Hematopoietic multipotent progenitor cell treated with erythropoietin and hydrocortisone succinate and interleukin-3 and kit ligand, for 17 days (in vitro differentiated cells): ENCODE measurements around the gene TMPRSS4.

Experiments
- DNase-seq: peaks from one replicate; pipeline ENCODE4 v3.0.0-alpha.2; 2015; ENCODE audit warnings: low spot score

Gene TMPRSS4

DNA sequence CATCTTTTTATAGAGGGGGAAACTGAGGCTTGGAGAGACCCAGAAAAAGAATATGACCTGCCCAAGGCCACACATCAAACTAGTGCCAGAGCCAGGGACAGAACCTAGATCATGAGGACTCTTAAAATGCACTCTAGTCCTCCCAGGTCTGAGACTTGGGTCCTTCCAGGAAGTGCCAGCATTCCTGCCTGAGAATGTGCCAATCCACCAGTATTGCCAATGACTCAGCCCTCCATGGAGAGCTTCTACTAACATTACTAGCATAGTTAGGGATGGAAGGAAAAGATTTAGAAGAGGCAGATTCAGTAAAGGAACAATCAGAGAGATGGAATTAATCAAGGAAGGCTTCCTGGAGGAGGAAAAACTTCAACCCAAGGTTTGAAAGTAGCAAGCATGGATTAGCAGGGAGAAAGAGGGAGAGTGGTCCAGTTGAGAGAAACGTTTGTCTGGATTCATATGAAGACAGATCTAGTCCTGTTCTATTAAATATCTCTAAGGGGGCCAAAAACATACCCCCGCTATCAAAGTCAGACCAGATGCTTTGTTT lies 30.0 kb downstream of the TMPRSS4 start:
- DNase-seq = no peak

DNA sequence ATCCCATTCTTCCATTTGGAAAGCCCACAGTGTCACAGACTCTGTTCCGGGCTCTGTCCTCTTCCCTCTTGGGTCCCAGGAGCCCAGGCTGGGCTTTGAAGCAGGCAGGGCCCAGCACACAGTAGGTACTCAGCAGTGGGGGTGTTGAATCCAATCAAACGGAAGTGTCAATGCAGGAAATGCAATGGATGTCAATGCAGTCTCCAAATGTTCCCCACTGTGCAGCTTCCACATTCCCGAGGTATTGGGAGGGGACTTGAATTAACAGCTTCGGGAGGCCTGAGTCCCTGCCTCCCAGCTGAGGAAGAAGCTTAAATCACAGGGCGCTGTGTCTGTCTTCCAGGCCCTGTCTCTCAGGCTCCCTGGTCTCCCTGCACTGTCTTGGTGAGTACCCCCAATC lies 31.6 kb downstream of the TMPRSS4 start:
- DNase-seq = no peak

DNA sequence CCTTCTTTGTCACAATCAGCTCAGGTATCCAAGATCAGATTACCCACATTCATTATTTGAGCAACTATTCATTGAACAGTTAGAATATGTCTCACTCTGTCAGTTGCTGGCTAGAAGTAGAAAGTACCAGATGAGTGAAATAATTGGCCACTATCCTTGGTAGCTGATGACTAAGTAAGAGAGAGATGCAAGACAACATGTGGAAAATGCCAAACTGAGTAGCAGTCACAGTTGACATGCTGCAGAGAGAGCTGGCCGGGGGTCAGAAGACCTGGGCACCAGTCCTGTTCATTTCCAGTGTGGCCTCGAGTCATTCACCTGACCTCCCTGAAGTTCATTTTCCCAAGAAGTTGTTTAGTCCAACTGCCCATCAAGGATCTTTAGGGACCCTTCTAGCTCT lies 32.4 kb downstream of the TMPRSS4 start:
- no peak for DNase-seq

DNA sequence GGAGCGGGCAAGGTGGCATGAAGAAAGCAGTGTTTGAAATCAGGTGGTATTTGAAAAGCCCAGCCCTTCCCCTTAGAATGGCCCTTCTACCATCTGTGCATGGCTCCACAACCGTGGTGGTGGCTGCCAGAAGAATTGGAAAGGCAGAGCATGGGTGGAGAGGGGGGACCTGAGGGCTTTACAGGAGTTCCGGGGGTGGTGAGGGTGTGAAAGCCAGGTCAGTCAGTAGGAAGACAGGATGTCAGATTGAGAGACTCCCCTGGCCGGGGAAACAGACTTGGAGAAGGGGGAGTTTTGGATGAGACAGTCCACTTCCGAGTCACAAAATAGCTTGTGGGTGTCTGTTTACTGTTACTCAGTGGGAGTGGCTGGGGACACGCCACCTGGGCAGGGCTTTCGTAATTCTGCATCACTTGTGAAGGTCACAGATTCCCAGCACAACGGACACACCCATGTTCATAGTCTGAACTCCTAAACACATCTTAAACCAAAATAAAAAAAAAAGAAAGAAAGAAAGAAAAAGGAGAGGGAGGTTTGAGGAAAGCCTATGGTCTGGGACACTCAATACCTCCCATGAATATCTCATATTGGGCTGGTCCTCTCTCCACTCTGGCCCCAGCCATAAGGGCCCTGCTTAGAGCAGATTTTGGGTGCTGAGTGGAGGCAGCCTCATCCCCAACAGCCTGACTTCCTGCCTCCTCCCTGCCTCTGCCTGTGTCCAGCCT lies 34.3 kb downstream of the TMPRSS4 start:
- DNase-seq = no peak

DNA sequence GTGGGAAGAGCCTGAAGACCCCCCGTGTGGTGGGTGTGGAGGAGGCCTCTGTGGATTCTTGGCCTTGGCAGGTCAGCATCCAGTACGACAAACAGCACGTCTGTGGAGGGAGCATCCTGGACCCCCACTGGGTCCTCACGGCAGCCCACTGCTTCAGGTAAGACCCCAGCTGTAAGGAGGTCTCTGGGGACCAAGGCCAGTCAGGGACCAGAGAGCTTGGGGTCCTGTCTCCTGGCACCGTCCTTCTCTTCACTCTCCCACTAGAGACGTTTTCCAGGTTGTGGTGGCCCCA lies 34.8 kb downstream of the TMPRSS4 start:
- no peak for DNase-seq

DNA sequence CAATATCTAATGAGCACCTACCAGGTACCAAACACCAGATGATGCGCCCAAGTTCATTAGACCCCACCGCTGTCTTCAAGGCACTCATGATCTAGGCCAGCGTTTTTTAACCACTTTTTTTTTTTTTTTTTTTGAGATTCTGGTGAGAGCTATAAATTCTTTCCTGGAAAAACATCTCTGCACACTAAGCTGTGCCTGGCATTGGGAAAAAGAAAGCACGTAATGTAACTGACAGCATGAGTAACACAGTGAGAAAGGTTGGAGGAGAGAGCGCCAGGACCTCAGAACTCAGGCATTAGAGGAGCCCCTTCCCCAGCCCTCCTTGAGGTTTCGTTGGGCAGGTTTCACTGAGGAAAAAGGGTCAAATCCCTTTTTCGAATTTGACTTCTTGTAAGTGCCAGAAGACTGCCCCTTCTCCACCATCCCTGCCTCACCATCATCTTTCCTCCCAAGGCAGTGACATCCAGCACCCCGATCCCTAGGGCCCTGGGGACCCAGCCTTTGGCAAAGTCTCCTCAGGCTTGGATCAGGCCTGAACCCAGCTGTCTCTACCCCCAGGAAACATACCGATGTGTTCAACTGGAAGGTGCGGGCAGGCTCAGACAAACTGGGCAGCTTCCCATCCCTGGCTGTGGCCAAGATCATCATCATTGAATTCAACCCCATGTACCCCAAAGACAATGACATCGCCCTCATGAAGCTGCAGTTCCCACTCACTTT lies 36.0 kb downstream of the TMPRSS4 start:
- DNase-seq = no peak

DNA sequence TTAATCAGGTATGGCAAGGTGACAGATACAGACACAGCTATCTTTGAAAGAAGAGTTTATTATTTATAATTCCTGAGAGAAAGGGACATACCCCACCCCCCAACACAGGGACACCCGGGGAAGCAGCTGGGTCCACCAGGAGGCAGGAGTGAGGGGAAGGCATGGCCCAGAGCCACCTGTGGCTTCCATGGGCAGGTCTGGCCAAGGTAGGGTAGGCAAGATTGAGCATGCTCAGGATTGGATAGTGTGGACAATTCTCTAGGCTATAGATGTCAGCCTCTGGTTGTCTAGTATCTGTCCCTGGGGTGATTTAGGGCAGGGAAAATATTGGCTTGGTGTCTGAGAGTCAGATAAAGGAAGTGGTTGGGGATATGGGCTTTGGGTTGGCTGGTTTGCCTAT lies 37.4 kb downstream of the TMPRSS4 start:
- no peak for DNase-seq

DNA sequence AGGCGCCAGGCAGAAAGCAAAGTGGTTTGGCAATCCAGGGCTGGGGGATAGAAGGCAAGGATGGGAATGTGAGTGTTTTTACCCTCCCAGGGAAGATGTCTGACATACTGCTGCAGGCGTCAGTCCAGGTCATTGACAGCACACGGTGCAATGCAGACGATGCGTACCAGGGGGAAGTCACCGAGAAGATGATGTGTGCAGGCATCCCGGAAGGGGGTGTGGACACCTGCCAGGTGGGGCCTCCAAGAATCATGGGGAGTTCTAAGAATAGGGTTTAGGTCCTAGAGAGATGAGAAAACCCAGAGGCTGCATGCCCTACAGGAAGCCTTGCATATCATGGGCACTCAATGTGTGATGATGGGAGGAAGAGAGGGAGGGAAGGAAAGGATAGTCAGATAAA lies 38.2 kb downstream of the TMPRSS4 start:
- no peak for DNase-seq

DNA sequence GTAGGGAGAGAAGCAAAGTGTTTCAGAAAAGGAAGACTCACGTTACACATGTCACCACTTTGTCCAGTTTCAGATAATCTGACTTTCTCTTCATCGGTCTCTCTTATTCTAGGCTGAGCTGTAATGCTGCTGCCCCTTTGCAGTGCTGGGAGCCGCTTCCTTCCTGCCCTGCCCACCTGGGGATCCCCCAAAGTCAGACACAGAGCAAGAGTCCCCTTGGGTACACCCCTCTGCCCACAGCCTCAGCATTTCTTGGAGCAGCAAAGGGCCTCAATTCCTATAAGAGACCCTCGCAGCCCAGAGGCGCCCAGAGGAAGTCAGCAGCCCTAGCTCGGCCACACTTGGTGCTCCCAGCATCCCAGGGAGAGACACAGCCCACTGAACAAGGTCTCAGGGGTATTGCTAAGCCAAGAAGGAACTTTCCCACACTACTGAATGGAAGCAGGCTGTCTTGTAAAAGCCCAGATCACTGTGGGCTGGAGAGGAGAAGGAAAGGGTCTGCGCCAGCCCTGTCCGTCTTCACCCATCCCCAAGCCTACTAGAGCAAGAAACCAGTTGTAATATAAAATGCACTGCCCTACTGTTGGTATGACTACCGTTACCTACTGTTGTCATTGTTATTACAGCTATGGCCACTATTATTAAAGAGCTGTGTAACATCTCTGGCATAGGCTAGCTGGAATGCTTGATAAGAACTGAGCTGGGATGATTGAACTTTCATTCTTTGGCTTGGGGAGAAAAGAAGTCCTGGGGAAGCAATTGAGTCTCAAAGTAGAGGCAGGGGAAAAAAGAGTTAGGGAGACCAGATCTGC lies 41.1 kb downstream of the TMPRSS4 start:
- no peak for DNase-seq

DNA sequence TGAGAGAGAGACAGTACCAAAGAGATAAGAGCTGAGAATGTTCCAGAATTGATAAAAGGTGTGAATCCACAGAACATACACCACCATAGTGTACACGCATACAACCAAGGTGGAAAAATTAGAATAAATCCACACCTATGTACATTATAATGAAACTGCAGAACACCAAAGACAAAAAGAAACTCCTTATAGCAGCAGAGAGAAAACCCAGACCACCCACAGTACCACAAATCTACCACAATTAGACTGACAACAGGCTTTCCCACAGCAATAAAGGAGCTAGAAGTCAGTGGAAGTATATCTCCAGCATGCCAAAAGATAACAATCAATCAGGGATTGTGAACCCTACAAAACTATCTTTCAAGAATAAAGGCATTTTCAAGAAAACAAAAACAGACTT lies 43.9 kb downstream of the TMPRSS4 start:
- no peak for DNase-seq

DNA sequence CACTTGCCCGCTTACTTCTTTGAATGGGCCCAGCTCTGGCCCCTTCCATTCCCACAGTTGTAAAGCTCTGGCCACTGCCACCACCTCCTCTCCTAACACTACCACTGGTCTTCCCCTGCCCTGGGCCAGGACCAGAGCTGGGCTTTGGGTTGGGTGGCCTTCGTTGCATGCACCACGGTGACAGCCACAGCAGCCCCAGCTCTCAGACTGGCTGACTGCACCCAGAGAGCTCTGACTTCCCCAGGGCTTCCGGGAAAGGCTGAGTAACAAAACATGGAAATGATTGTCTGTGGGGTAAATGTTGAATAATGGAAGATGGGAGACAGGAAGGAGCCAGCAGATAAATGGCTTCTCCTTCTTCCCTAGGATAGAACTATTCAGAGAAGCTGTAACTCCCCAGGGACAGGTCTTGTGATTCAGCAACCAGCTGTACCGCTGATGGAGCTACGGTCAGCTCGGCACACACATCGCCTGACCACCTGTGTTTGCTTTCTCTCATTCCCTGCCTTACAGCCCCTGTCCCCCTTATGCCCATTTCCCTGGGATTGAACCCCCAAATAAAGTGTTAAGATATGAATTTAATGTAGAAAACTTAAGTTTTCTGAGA lies 48.2 kb downstream of the TMPRSS4 start:
- DNase-seq = no peak

DNA sequence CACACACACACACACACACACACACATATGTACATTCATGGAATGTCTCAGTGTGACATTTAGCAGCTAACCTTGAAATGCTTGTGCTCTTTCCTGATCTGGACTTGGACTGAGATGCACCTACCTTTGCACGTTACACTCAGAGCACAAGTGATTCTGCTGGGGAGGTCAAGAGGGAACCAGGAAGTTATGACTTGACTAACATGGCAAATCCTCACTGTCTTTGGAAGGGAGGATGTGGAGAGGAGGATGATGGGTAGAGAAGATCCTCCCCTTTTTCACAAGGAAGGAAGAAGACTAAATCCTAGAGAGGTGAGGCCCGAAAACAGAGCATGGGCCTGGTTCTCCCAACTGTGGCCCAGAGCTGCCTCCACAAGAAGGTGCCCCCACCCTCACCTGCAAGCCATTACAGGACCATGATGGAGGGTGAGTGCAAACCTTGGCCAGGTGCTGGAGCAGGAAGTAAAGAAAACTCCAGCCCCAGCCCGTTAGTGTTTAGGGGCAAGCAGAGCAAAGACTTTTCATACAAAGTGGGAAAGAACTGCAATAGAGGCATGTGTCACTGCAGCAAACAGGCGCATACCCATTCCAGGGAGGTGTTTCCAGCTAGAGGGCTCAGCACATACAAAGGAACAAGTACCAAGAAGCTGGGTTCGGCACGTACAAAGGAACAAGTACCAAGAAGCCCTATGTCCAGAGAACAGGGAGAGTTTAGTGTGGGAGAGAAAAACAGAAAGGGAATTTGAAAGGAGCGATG lies 49.4 kb downstream of the TMPRSS4 start:
- no peak for DNase-seq

DNA sequence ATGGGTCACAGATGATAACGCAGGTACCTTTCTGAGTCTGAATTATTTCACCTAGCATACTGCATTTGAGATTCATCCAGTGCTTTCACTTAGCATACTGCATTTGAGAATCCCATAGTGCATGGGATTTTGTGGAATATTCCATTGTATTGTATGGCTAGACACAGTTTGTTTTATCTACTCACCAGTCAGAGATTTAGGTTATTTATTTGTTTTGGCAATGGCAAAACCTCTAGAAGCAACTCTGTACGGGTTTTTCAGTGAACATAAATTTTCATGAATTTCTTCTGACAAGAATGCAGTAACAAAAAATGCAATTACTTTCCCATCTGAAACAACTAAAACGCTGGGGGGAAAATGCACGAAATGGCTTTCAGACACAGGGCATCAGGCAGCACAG lies 51.4 kb downstream of the TMPRSS4 start:
- no peak for DNase-seq

DNA sequence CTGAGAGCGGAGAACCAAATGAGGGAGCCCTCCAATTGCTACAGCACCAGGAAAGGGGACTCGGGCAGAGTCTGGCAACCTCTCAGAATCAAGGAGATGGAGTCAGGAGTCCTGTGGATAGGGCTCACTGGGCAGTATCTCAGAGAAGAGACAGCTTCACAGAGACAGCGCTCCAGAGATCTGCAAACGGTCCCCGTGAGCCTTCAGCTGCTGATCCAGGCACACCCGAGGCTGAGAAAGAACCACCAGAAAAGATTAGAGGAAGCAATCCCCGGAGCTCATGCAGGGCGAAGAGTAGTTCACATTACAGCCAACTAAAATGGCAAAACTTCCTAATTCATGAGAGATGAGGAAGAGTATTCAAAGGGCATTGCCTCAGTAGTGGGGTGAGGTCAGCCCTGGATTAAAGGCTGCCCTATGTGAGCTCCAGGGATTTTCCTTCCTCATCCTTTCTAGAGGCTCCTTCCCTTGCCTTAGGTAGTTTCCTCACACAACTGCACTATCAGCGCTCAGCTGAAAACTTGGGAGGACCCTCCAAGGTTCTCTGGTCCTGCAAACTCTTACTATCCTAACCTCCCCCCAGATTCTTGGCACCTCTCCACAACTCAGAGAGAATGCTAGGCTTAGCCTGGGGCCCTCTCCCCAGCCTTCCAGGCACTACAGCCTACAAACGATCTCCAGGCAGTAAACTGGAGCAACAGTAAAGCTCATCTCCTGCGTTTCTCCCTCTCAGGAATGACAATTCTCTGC lies 52.0 kb downstream of the TMPRSS4 start:
- DNase-seq = no peak

DNA sequence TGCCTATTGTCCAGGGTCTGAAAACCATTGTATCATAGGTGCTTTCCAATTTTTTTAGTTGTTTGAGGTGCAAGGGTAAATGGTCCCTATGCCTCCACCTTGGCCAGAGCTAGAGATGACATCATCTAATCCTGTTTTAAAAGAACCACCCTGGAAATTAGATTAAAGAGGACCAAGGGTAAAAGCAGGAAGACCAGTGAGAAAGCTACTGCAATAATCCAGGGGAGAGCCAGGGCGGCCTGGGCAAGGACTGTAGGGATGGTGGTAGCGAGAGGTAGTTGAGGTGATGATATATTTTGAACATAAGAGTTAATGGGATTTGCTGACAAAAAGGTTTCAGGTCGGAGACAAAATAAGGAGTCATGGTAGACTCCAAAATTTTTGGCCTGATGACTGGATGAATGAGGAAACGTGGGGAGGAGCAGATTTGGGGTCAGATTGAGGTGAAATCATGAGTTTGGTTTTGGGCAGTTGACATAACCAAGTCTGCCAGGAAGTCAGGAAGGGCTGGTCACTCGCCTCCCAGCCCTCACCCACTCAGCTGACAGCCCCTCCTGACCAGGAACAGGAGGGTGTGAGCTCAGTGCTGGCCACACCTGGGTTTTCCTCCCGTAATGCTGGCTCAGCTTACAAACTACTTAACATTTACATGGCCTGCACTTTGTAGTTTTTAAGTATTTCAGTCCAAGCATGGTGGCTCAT lies 52.7 kb downstream of the TMPRSS4 start:
- DNase-seq = no peak

DNA sequence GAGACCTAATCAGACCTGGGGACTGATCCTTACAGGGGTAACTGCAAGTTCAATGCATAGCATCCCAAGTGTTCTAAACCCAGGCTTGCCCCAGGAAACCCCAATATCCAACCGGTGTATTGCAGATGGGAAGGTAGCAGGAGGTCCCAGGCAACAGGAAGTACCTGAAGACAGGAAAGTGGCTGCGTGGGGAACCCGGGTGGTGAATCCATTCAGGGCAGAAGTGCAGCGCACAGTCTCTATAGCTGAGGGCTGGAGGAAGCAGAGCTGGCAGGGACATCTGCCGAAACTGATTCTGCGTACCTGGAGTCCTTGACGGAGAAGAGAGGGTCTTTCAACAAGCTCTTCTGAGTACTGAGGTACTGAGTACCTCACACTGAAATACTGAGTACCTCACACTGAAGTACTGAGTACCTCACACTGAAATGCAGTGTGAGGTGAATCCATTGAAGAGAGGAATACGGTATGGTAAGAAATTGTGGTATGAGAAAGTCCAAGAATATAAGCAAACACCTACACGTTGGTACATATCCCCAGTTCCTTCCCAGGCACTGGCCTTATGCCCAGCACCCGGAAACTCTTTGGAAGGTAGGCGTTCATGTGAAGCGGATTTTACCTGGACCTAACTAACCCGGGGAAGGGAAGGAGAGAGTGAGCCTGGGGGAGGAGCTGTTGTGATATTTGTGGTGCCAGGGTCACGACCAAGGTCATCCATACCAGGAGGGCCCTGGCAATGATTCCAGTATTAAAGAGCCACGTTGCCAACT lies 55.7 kb downstream of the TMPRSS4 start:
- no peak for DNase-seq

DNA sequence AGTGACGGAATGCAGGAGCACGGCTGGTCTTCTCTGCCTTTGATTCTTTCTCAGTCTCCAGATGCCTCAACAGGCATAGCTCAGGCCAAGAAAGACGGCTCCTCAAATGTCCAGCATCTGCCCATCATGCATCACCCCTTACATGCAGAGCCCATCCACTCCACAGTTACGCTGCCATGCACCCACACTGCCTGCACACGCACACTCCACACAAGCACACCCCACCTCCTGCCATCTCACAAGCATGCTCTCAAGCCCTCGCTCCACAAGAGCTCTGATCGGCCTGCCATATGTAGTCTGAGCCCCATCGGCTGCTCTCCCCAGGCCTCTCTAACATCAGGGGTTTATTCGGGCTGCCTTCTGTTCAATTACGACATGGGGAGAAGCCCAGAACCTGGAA lies 56.9 kb downstream of the TMPRSS4 start:
- no peak for DNase-seq

DNA sequence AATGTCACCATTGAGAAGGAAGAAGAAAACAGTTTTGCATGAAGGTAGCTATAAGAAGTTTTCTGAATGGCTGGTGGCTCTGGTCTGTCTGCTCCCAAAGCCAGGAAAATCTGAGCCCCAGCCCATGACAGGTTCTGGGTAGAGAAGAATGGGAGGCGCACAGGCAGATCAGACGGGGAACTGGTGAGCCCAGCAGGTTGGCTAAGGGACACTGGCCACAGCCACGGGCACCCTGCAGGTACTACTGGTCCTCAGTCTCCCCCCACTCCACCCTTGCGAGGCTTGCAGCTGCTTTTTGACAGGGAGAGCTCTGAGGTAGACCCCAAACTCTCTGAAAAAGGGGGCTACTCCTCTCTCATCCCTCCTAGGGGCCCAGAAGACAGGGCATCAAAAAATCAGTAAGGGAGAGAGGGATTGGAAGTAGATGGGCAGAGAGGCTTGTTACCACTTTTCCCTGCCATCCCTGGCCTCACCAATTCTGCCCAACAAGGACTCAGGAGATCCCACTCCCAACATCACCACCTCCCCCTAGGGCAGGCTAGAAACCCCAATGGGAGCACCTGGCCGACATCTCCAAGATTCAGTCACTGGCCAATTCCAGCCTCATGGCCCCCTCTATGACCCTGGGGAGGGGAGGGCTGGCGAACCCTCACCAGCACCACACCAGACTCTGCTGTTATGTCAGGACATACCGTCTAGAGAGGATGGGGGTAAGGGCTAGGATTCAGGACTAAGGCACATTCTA lies 58.3 kb downstream of the TMPRSS4 start:
- no peak for DNase-seq

DNA sequence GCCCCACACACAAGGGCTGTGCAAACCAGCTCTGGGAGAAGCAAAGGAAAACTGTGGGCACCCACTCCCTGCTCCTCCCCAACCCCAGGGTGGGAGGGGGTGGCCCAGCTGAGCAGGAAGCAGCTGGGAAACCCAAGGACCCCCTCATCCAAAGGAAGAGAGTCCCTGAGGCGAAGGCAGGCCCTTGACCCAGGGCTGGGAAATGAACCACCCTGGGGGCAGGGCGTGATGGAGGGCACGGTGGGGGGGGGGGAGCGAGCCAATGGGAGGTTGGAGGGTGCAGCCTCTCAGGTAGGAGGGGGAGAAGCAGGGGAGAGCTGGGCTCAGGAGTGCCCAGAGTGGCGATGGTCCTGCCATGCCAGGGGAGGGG lies 58.9 kb downstream of the TMPRSS4 start:
- DNase-seq = no peak
